ENCODE data around the gene ZFHX3. TPM values are rescaled to one million over a fixed set of nuclear protein-coding genes. Genes with fewer than 3 reads are reported as not detected.

Gene ZFHX3
- total and polyA plus RNA-seq, 4 donors = 2.6 to 32.7 (median 14.7) TPM

DNA sequence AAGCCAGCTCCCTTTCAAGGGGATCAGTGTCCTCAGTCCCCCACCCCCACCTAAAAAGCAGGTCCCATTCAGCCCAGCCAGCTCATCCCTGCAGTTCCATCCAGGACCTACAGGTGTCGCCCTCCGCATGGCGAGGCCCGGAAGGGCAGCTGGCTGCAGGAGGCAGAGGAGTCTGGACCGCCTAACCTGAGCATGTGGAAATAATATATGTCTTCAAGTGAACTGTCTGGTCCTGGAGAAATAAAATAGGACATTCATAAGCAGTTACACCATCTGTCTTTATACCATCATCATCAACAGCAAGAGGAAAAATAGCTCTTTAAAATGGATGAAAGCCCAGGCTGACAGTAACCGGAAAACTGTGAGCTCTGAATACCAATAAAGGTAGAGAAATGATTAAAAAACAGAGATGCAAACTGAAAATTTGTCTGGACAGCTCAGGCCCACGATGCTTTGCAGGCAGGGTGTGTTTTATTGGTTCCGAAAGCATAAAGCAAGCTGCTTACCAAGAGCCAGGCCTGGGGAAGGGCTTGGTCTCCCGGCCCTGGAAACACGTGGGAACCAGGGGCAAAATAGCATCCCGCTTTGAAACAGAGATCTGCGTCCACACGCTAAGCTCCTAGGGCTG, 215.2 kb downstream of the ZFHX3 start:
- no peak overlapping the region for H3K27ac ChIP-seq (ENCODE audit: low read depth in 1 of 2, low read length in 1 of 2)
- no peak overlapping the region for H3K4me3 ChIP-seq
- no peaks in the 10 kb centered on the region for H3K9me3 ChIP-seq (ENCODE audit: control insufficient read depth in 4 of 4, insufficient read depth in 3 of 4, low read length in 3 of 4)
- 46 to 54% methylated on average over 13 of the region's 13 CpGs for WGBS, 2 donors
- no peaks in the 10 kb centered on the region for H3K27me3 ChIP-seq (ENCODE audit: control insufficient read depth in 3 of 3, insufficient read depth in 3 of 3, low read length in 2 of 3)
- H3K9ac ChIP-seq (ENCODE audit: insufficient read depth in 1 of 2, low read length in 2 of 2) = no peak overlapping the region
- peak; percentile 87 for ATAC-seq (ENCODE audit: insufficient read depth, low FRiP score)
- peaks cover 0 to 16% (median 2%) of the 10 kb centered on the region in 5 donors for H3K4me1 ChIP-seq (ENCODE audit: control insufficient read depth in 5 of 5, insufficient read depth in 5 of 5, low read length in 5 of 5)
- DNase-seq = peak; percentile 79 to 82 (median 79)
- H3K36me3 ChIP-seq (ENCODE audit: control insufficient read depth in 4 of 4, insufficient read depth in 4 of 4, low read length in 4 of 4) = peaks cover 0 to 11% (median 3%) of the 10 kb centered on the region in 4 donors
- TF ChIP-seq, protein P1, sequence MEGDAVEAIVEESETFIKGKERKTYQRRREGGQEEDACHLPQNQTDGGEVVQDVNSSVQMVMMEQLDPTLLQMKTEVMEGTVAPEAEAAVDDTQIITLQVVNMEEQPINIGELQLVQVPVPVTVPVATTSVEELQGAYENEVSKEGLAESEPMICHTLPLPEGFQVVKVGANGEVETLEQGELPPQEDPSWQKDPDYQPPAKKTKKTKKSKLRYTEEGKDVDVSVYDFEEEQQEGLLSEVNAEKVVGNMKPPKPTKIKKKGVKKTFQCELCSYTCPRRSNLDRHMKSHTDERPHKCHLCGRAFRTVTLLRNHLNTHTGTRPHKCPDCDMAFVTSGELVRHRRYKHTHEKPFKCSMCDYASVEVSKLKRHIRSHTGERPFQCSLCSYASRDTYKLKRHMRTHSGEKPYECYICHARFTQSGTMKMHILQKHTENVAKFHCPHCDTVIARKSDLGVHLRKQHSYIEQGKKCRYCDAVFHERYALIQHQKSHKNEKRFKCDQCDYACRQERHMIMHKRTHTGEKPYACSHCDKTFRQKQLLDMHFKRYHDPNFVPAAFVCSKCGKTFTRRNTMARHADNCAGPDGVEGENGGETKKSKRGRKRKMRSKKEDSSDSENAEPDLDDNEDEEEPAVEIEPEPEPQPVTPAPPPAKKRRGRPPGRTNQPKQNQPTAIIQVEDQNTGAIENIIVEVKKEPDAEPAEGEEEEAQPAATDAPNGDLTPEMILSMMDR (IDR thresholded peaks at IDR 0.05; ENCODE audit: control extremely low read depth, extremely low read depth) = peak; percentile 95

- Histone ChIP-seq H3K36me3 (ENCODE audit: control insufficient read depth in 4 of 4, insufficient read depth in 4 of 4, low read length in 4 of 4) (peaks cover 0 to 11% (median 4%) of the 10 kb centered on the region in 4 donors), H3K27me3 (ENCODE audit: control insufficient read depth in 3 of 3, insufficient read depth in 3 of 3, low read length in 2 of 3) (no peaks in the 10 kb centered on the region), H3K4me1 (ENCODE audit: control insufficient read depth in 5 of 5, insufficient read depth in 5 of 5, low read length in 5 of 5) (peaks cover 0 to 24% (median 5%) of the 10 kb centered on the region in 5 donors), H3K27ac (ENCODE audit: low read depth in 1 of 2, low read length in 1 of 2) (no peak overlapping the region), H3K4me3 (no peak overlapping the region), H3K9ac (ENCODE audit: insufficient read depth in 1 of 2, low read length in 2 of 2) (no peak overlapping the region), H3K9me3 (ENCODE audit: control insufficient read depth in 4 of 4, insufficient read depth in 3 of 4, low read length in 3 of 4) (no peaks in the 10 kb centered on the region)
- ATAC-seq (ENCODE audit: insufficient read depth, low FRiP score) (no peak), DNase-seq (no peak)
- 74 to 77% methylated on average over 12 of the region's 12 CpGs for WGBS, 2 donors
- TF ChIP-seq, protein P1 (IDR thresholded peaks at IDR 0.05; ENCODE audit: control extremely low read depth, extremely low read depth) = no peak
Observed at GRCh38 chr16:72829846-72830775, 217.8 kb downstream of the ZFHX3 start.

DNA sequence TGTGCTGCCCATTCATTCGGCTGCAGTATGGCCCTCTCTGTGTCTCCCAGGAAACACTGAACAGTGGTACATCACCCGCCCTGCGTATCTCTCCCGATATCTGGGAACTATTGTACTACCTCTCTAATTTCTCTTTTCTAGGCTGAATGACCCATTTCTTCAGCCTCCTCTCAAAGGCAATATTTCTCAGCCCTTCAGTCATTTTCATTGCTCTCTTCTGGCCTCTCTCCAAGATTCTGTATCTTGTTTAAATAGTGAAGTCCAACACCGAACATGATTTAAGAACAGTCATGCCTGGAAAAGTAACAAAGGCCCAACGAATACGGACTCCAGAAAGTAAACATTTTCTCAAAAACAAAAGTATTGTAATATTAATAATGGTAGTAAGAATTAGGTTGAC, 220.1 kb downstream of the ZFHX3 start:
- peak overlapping the region in 1 of 2 donors; percentile 26 for H3K9ac ChIP-seq (ENCODE audit: insufficient read depth in 1 of 2, low read length in 2 of 2)
- H3K27me3 ChIP-seq (ENCODE audit: control insufficient read depth in 3 of 3, insufficient read depth in 3 of 3, low read length in 2 of 3) = no peaks in the 10 kb centered on the region
- no peak for ATAC-seq (ENCODE audit: insufficient read depth, low FRiP score)
- TF ChIP-seq, protein P1 (IDR thresholded peaks at IDR 0.05; ENCODE audit: control extremely low read depth, extremely low read depth) = no peak
- peaks cover 0 to 35% (median 5%) of the 10 kb centered on the region in 5 donors for H3K4me1 ChIP-seq (ENCODE audit: control insufficient read depth in 5 of 5, insufficient read depth in 5 of 5, low read length in 5 of 5)
- 68 to 83% methylated on average over 7 of the region's 7 CpGs for WGBS, 2 donors
- H3K27ac ChIP-seq (ENCODE audit: low read depth in 1 of 2, low read length in 1 of 2) = no peak overlapping the region
- no peaks in the 10 kb centered on the region for H3K9me3 ChIP-seq (ENCODE audit: control insufficient read depth in 4 of 4, insufficient read depth in 3 of 4, low read length in 3 of 4)
- H3K36me3 ChIP-seq (ENCODE audit: control insufficient read depth in 4 of 4, insufficient read depth in 4 of 4, low read length in 4 of 4) = peaks cover 0 to 11% (median 7%) of the 10 kb centered on the region in 4 donors
- H3K4me3 ChIP-seq = no peak overlapping the region
- peak in 2 of 3 donors; percentile 66 to 76 for DNase-seq
